ENCODE data around the gene HS3ST4.

DNA sequence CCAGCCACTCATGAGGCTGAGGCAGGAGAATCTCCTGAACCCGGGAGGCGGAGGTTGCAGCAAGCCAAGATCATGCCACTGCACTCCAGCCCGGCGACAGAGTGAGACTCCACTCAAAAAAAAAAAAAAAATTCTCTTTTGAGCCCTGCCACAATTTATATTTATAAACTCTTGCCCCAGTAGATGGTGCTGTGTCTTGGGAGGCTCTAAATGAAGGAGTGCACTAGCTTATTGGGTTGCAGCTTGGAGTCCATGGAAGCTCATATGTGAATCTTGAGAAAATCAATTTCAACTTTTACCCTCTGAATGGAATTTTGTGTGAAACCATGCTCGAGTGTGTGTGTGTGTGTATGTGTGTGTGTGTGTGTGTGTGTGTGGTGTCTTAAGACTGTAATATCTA, 420.1 kb downstream of the HS3ST4 start:
- TF ChIP-seq POLR2AphosphoS5 (IDR thresholded peaks at IDR 0.05): no peak
- TF ChIP-seq, protein P1, sequence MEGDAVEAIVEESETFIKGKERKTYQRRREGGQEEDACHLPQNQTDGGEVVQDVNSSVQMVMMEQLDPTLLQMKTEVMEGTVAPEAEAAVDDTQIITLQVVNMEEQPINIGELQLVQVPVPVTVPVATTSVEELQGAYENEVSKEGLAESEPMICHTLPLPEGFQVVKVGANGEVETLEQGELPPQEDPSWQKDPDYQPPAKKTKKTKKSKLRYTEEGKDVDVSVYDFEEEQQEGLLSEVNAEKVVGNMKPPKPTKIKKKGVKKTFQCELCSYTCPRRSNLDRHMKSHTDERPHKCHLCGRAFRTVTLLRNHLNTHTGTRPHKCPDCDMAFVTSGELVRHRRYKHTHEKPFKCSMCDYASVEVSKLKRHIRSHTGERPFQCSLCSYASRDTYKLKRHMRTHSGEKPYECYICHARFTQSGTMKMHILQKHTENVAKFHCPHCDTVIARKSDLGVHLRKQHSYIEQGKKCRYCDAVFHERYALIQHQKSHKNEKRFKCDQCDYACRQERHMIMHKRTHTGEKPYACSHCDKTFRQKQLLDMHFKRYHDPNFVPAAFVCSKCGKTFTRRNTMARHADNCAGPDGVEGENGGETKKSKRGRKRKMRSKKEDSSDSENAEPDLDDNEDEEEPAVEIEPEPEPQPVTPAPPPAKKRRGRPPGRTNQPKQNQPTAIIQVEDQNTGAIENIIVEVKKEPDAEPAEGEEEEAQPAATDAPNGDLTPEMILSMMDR (IDR thresholded peaks at IDR 0.05): no peak
